ENCODE measurements around the gene RBM46.

The RBM46 gene

GRCh38 chr4:154757713-154758112, 23.4 kb upstream of the RBM46 start:
- H3K27ac ChIP-seq (ENCODE audit: low read depth, low read length) = no peak overlapping the region
- H3K27me3 ChIP-seq (ENCODE audit: control insufficient read depth, insufficient read depth, low read length) = no peaks in the 10 kb centered on the region
- no peaks in the 10 kb centered on the region for H3K4me1 ChIP-seq (ENCODE audit: control insufficient read depth, insufficient read depth, low read length)
- no peaks in the 10 kb centered on the region for H3K36me3 ChIP-seq (ENCODE audit: control insufficient read depth, insufficient read depth, low read length)
- H3K9ac ChIP-seq (ENCODE audit: low read length) = no peak overlapping the region
- no peak overlapping the region for H3K4me3 ChIP-seq (ENCODE audit: low read length)

- H3K36me3 ChIP-seq (ENCODE audit: control insufficient read depth, insufficient read depth, low read length) = no peaks in the 10 kb centered on the region
- no peak overlapping the region for H3K27ac ChIP-seq (ENCODE audit: low read depth, low read length)
- no peaks in the 10 kb centered on the region for H3K4me1 ChIP-seq (ENCODE audit: control insufficient read depth, insufficient read depth, low read length)
- H3K4me3 ChIP-seq (ENCODE audit: low read length) = no peak overlapping the region
- H3K9ac ChIP-seq (ENCODE audit: low read length) = no peak overlapping the region
- H3K27me3 ChIP-seq (ENCODE audit: control insufficient read depth, insufficient read depth, low read length) = no peaks in the 10 kb centered on the region
Measured at GRCh38 chr4:154760895-154761294, 20.2 kb upstream of the RBM46 start.

- no peak overlapping the region for H3K27ac ChIP-seq (ENCODE audit: low read depth, low read length)
- no peak overlapping the region for H3K4me3 ChIP-seq (ENCODE audit: low read length)
- no peaks in the 10 kb centered on the region for H3K4me1 ChIP-seq (ENCODE audit: control insufficient read depth, insufficient read depth, low read length)
- no peaks in the 10 kb centered on the region for H3K36me3 ChIP-seq (ENCODE audit: control insufficient read depth, insufficient read depth, low read length)
- no peak overlapping the region for H3K9ac ChIP-seq (ENCODE audit: low read length)
- H3K27me3 ChIP-seq (ENCODE audit: control insufficient read depth, insufficient read depth, low read length) = no peaks in the 10 kb centered on the region
Measured at GRCh38 chr4:154778264-154778663, 2.8 kb upstream of the RBM46 start.

- Histone ChIP-seq H3K27me3 (ENCODE audit: control insufficient read depth, insufficient read depth, low read length) (no peaks in the 10 kb centered on the region), H3K9ac (ENCODE audit: low read length) (no peak overlapping the region), H3K4me3 (ENCODE audit: low read length) (no peak overlapping the region), H3K27ac (ENCODE audit: low read depth, low read length) (no peak overlapping the region), H3K36me3 (ENCODE audit: control insufficient read depth, insufficient read depth, low read length) (no peaks in the 10 kb centered on the region), H3K4me1 (ENCODE audit: control insufficient read depth, insufficient read depth, low read length) (no peaks in the 10 kb centered on the region)
Measured at GRCh38 chr4:154779362-154779947, 1.6 kb upstream of the RBM46 start.

GRCh38 chr4:154781983-154782293, 866 bp downstream of the RBM46 start:
- H3K27me3 ChIP-seq (ENCODE audit: control insufficient read depth, insufficient read depth, low read length) = no peaks in the 10 kb centered on the region
- H3K36me3 ChIP-seq (ENCODE audit: control insufficient read depth, insufficient read depth, low read length) = no peaks in the 10 kb centered on the region
- H3K9ac ChIP-seq (ENCODE audit: low read length) = no peak overlapping the region
- no peaks in the 10 kb centered on the region for H3K4me1 ChIP-seq (ENCODE audit: control insufficient read depth, insufficient read depth, low read length)
- H3K4me3 ChIP-seq (ENCODE audit: low read length) = no peak overlapping the region
- H3K27ac ChIP-seq (ENCODE audit: low read depth, low read length) = no peak overlapping the region

- Histone ChIP-seq H3K9ac (ENCODE audit: low read length) (no peak overlapping the region), H3K4me3 (ENCODE audit: low read length) (no peak overlapping the region), H3K27me3 (ENCODE audit: control insufficient read depth, insufficient read depth, low read length) (no peaks in the 10 kb centered on the region), H3K36me3 (ENCODE audit: control insufficient read depth, insufficient read depth, low read length) (no peaks in the 10 kb centered on the region), H3K27ac (ENCODE audit: low read depth, low read length) (no peak overlapping the region), H3K4me1 (ENCODE audit: control insufficient read depth, insufficient read depth, low read length) (no peaks in the 10 kb centered on the region)
Measured at GRCh38 chr4:154807042-154807630, 26.1 kb downstream of the RBM46 start.

- H3K27ac ChIP-seq (ENCODE audit: low read depth, low read length) = no peak overlapping the region
Measured at GRCh38 chr4:154818230-154818629, 37.2 kb downstream of the RBM46 start.

GRCh38 chr4:154822775-154823174, 41.7 kb downstream of the RBM46 start:
- Histone ChIP-seq H3K27me3 (ENCODE audit: control insufficient read depth, insufficient read depth, low read length) (no peaks in the 10 kb centered on the region), H3K4me1 (ENCODE audit: control insufficient read depth, insufficient read depth, low read length) (no peaks in the 10 kb centered on the region), H3K4me3 (ENCODE audit: low read length) (no peak overlapping the region), H3K27ac (ENCODE audit: low read depth, low read length) (no peak overlapping the region), H3K36me3 (ENCODE audit: control insufficient read depth, insufficient read depth, low read length) (no peaks in the 10 kb centered on the region), H3K9ac (ENCODE audit: low read length) (no peak overlapping the region)

More at GRCh38 chr4:154818230-154818629, 37.2 kb downstream of the RBM46 start:
- H3K4me1 ChIP-seq (ENCODE audit: control insufficient read depth, insufficient read depth, low read length) = no peaks in the 10 kb centered on the region
- H3K9ac ChIP-seq (ENCODE audit: low read length) = no peak overlapping the region
- no peaks in the 10 kb centered on the region for H3K36me3 ChIP-seq (ENCODE audit: control insufficient read depth, insufficient read depth, low read length)
- H3K4me3 ChIP-seq (ENCODE audit: low read length) = no peak overlapping the region
- no peaks in the 10 kb centered on the region for H3K27me3 ChIP-seq (ENCODE audit: control insufficient read depth, insufficient read depth, low read length)

- Histone ChIP-seq H3K27ac (ENCODE audit: low read depth, low read length) (no peak overlapping the region), H3K4me1 (ENCODE audit: control insufficient read depth, insufficient read depth, low read length) (no peaks in the 10 kb centered on the region), H3K27me3 (ENCODE audit: control insufficient read depth, insufficient read depth, low read length) (no peaks in the 10 kb centered on the region), H3K36me3 (ENCODE audit: control insufficient read depth, insufficient read depth, low read length) (no peaks in the 10 kb centered on the region), H3K4me3 (ENCODE audit: low read length) (no peak overlapping the region), H3K9ac (ENCODE audit: low read length) (no peak overlapping the region)
Measured at GRCh38 chr4:154836030-154836429, 55.0 kb downstream of the RBM46 start.

GRCh38 chr4:154836513-154836912, 55.4 kb downstream of the RBM46 start:
- Histone ChIP-seq H3K4me1 (ENCODE audit: control insufficient read depth, insufficient read depth, low read length) (no peaks in the 10 kb centered on the region), H3K4me3 (ENCODE audit: low read length) (no peak overlapping the region), H3K27me3 (ENCODE audit: control insufficient read depth, insufficient read depth, low read length) (no peaks in the 10 kb centered on the region)

GRCh38 chr4:154838155-154838554, 57.1 kb downstream of the RBM46 start:
- H3K4me3 ChIP-seq (ENCODE audit: low read length) = no peak overlapping the region
- H3K27me3 ChIP-seq (ENCODE audit: control insufficient read depth, insufficient read depth, low read length) = no peaks in the 10 kb centered on the region
- no peak overlapping the region for H3K9ac ChIP-seq (ENCODE audit: low read length)
- no peak overlapping the region for H3K27ac ChIP-seq (ENCODE audit: low read depth, low read length)
- H3K36me3 ChIP-seq (ENCODE audit: control insufficient read depth, insufficient read depth, low read length) = no peaks in the 10 kb centered on the region
- no peaks in the 10 kb centered on the region for H3K4me1 ChIP-seq (ENCODE audit: control insufficient read depth, insufficient read depth, low read length)

More at GRCh38 chr4:154836513-154836912, 55.4 kb downstream of the RBM46 start:
- Histone ChIP-seq H3K36me3 (ENCODE audit: control insufficient read depth, insufficient read depth, low read length) (no peaks in the 10 kb centered on the region), H3K27ac (ENCODE audit: low read depth, low read length) (no peak overlapping the region), H3K9ac (ENCODE audit: low read length) (no peak overlapping the region)

- Histone ChIP-seq H3K36me3 (ENCODE audit: control insufficient read depth, insufficient read depth, low read length) (no peaks in the 10 kb centered on the region), H3K4me1 (ENCODE audit: control insufficient read depth, insufficient read depth, low read length) (no peaks in the 10 kb centered on the region), H3K9ac (ENCODE audit: low read length) (no peak overlapping the region), H3K27ac (ENCODE audit: low read depth, low read length) (no peak overlapping the region), H3K4me3 (ENCODE audit: low read length) (no peak overlapping the region), H3K27me3 (ENCODE audit: control insufficient read depth, insufficient read depth, low read length) (no peaks in the 10 kb centered on the region)
Measured at GRCh38 chr4:154838694-154839093, 57.6 kb downstream of the RBM46 start.

- no peak overlapping the region for H3K27ac ChIP-seq (ENCODE audit: low read depth, low read length)
- H3K4me1 ChIP-seq (ENCODE audit: control insufficient read depth, insufficient read depth, low read length) = no peaks in the 10 kb centered on the region
- H3K36me3 ChIP-seq (ENCODE audit: control insufficient read depth, insufficient read depth, low read length) = no peaks in the 10 kb centered on the region
- H3K4me3 ChIP-seq (ENCODE audit: low read length) = no peak overlapping the region
- H3K27me3 ChIP-seq (ENCODE audit: control insufficient read depth, insufficient read depth, low read length) = no peaks in the 10 kb centered on the region
- H3K9ac ChIP-seq (ENCODE audit: low read length) = no peak overlapping the region
Measured at GRCh38 chr4:154854362-154854761, 73.3 kb downstream of the RBM46 start.
